ENCODE data around the gene RBM47. TPM values are rescaled to one million over a fixed set of nuclear protein-coding genes. Genes with fewer than 3 reads are reported as not detected.

Gene RBM47
- total and polyA plus RNA-seq, 2 donors (not counting 1 experiment from before 2014, with no cell fraction given): 0.14 to 1.8 TPM

DNA sequence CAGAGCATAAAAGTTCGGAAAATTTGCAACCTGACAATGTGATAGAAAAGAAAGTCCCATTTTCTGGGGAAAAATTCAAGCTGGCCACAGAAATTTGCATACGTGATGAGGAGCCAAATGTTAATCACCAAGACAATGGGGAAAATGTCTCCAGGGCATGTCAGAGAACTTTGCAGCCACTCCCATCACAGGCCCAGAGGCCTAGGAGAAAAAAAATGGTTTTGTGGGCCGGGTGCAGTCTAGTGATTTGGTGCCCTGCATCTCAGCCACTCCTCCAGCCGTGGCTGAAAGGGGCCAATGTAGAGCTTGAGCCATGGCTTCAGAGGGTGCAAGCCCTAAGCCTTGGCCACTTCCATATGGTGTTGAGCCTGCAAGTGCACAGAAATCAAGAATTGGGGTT lies 223.3 kb downstream of the RBM47 start:
- Histone ChIP-seq H3K79me2 (ENCODE audit: control insufficient read depth, insufficient read depth, low read length) (no peaks in the 10 kb centered on the region), H3K27me3 (ENCODE audit: control insufficient read depth, insufficient read depth, low read length) (no peaks in the 10 kb centered on the region), H2AFZ (ENCODE audit: low read length) (no peak overlapping the region), H3K27ac (ENCODE audit: insufficient read depth, low read length) (no peak overlapping the region), H3K4me2 (ENCODE audit: extremely low read depth, insufficient read depth, low read length) (no peak overlapping the region), H3K9me3 (ENCODE audit: control insufficient read depth, insufficient read depth, low read depth, low read length) (no peaks in the 10 kb centered on the region), H3K36me3 (ENCODE audit: control insufficient read depth, insufficient read depth, low read length) (no peaks in the 10 kb centered on the region), H4K20me1 (ENCODE audit: control insufficient read depth, extremely low read depth, insufficient read depth, low read length) (no peaks in the 10 kb centered on the region), H3K9ac (ENCODE audit: insufficient read depth, low read length) (no peak overlapping the region), H3K4me3 (replicated peaks in 1 of 4; ENCODE audit: control extremely low read depth in 1 of 4, insufficient read depth in 1 of 4, low read depth in 3 of 4, low read length in 4 of 4) (no peak overlapping the region), H3K4me1 (ENCODE audit: control insufficient read depth, extremely low read depth, insufficient read depth, low read length) (no peaks in the 10 kb centered on the region)
- DNase-seq (ENCODE audit: low read depth in 2 of 2): no peak
- TF ChIP-seq, protein P1, sequence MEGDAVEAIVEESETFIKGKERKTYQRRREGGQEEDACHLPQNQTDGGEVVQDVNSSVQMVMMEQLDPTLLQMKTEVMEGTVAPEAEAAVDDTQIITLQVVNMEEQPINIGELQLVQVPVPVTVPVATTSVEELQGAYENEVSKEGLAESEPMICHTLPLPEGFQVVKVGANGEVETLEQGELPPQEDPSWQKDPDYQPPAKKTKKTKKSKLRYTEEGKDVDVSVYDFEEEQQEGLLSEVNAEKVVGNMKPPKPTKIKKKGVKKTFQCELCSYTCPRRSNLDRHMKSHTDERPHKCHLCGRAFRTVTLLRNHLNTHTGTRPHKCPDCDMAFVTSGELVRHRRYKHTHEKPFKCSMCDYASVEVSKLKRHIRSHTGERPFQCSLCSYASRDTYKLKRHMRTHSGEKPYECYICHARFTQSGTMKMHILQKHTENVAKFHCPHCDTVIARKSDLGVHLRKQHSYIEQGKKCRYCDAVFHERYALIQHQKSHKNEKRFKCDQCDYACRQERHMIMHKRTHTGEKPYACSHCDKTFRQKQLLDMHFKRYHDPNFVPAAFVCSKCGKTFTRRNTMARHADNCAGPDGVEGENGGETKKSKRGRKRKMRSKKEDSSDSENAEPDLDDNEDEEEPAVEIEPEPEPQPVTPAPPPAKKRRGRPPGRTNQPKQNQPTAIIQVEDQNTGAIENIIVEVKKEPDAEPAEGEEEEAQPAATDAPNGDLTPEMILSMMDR (conservative IDR thresholded peaks at IDR 0.05 in 1 of 2, IDR thresholded peaks at IDR 0.05 in 1 of 2; ENCODE audit: low read depth in 1 of 2, low read length in 2 of 2): no peak
- TF ChIP-seq EZH2 (IDR thresholded peaks at IDR 0.05; ENCODE audit: low read length, missing control alignments): no peak

DNA sequence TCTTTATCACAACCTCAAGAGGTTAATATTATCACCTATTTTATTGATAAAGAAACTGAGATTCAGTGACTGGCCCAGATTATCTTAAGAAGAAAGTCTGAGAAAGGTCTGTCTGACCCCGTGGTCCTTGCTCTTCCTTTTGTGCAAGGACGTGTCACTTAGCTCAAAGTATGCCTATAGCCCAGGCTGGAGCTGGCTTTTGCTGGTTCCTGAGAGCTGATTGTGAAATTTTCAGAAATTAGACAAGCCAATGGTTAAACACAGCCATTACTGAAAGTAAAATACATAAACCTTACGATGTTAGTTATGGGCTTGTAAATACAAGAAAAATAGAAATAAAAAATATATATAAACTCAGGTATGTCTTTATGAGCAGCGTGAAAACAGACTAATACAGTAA lies 224.5 kb downstream of the RBM47 start:
- no peaks in the 10 kb centered on the region for H3K27me3 ChIP-seq (ENCODE audit: control insufficient read depth, insufficient read depth, low read length)
- DNase-seq (ENCODE audit: low read depth in 2 of 2): no peak
- H3K36me3 ChIP-seq (ENCODE audit: control insufficient read depth, insufficient read depth, low read length): no peaks in the 10 kb centered on the region
- TF ChIP-seq EZH2 (IDR thresholded peaks at IDR 0.05; ENCODE audit: low read length, missing control alignments): no peak
- TF ChIP-seq, protein P1 (conservative IDR thresholded peaks at IDR 0.05 in 1 of 2, IDR thresholded peaks at IDR 0.05 in 1 of 2; ENCODE audit: low read depth in 1 of 2, low read length in 2 of 2): no peak
- no peak overlapping the region for H3K27ac ChIP-seq (ENCODE audit: insufficient read depth, low read length)
- no peaks in the 10 kb centered on the region for H3K9me3 ChIP-seq (ENCODE audit: control insufficient read depth, insufficient read depth, low read depth, low read length)
- H3K79me2 ChIP-seq (ENCODE audit: control insufficient read depth, insufficient read depth, low read length): no peaks in the 10 kb centered on the region
- no peak overlapping the region for H2AFZ ChIP-seq (ENCODE audit: low read length)
- no peak overlapping the region for H3K4me2 ChIP-seq (ENCODE audit: extremely low read depth, insufficient read depth, low read length)
- no peaks in the 10 kb centered on the region for H3K4me1 ChIP-seq (ENCODE audit: control insufficient read depth, extremely low read depth, insufficient read depth, low read length)
- H3K9ac ChIP-seq (ENCODE audit: insufficient read depth, low read length): no peak overlapping the region
- H3K4me3 ChIP-seq (replicated peaks in 1 of 4; ENCODE audit: control extremely low read depth in 1 of 4, insufficient read depth in 1 of 4, low read depth in 3 of 4, low read length in 4 of 4): no peak overlapping the region
- H4K20me1 ChIP-seq (ENCODE audit: control insufficient read depth, extremely low read depth, insufficient read depth, low read length): no peaks in the 10 kb centered on the region

DNA sequence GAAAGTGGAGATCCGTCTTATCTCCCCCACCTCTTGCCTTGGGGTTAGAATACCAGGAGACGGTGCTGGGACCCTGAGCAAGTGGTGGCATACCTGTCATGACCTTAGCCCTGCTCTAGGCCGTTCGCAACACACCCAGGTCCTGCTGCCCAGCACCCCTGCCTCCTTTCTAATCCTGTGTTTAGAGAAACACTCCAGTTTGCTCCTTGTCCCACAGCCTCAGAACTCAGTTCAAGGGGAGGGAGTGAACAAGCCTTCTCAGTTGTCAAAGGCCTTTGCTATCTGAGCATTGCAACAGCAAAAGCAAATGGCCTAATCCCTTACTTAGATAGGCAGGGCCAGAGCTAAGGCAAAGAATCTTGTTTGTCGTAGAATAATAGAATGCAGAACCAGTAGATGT lies 226.6 kb downstream of the RBM47 start:
- H3K4me1 ChIP-seq (ENCODE audit: control insufficient read depth, extremely low read depth, insufficient read depth, low read length): no peaks in the 10 kb centered on the region
- H3K9ac ChIP-seq (ENCODE audit: insufficient read depth, low read length): no peak overlapping the region
- no peaks in the 10 kb centered on the region for H3K79me2 ChIP-seq (ENCODE audit: control insufficient read depth, insufficient read depth, low read length)
- TF ChIP-seq, protein P1 (conservative IDR thresholded peaks at IDR 0.05 in 1 of 2, IDR thresholded peaks at IDR 0.05 in 1 of 2; ENCODE audit: low read depth in 1 of 2, low read length in 2 of 2): no peak
- no peak for TF ChIP-seq EZH2 (IDR thresholded peaks at IDR 0.05; ENCODE audit: low read length, missing control alignments)
- no peaks in the 10 kb centered on the region for H3K9me3 ChIP-seq (ENCODE audit: control insufficient read depth, insufficient read depth, low read depth, low read length)
- no peak overlapping the region for H3K4me3 ChIP-seq (replicated peaks in 1 of 4; ENCODE audit: control extremely low read depth in 1 of 4, insufficient read depth in 1 of 4, low read depth in 3 of 4, low read length in 4 of 4)
- DNase-seq (ENCODE audit: low read depth in 2 of 2): no peak
- no peaks in the 10 kb centered on the region for H4K20me1 ChIP-seq (ENCODE audit: control insufficient read depth, extremely low read depth, insufficient read depth, low read length)
- H3K27me3 ChIP-seq (ENCODE audit: control insufficient read depth, insufficient read depth, low read length): no peaks in the 10 kb centered on the region
- H3K27ac ChIP-seq (ENCODE audit: insufficient read depth, low read length): no peak overlapping the region
- no peak overlapping the region for H3K4me2 ChIP-seq (ENCODE audit: extremely low read depth, insufficient read depth, low read length)
- no peak overlapping the region for H2AFZ ChIP-seq (ENCODE audit: low read length)
- H3K36me3 ChIP-seq (ENCODE audit: control insufficient read depth, insufficient read depth, low read length): no peaks in the 10 kb centered on the region
